PC-3 (cell line): ENCODE measurements around the gene SULT1A1. TPM values are rescaled to one million over a fixed set of nuclear protein-coding genes. Genes with fewer than 3 reads are reported as not detected.

Source experiments
- ATAC-seq: fragments of 200-7000 bp; cut with Tn5 transposase; 2 replicates; pipeline ENCODE4 v1.9.1; 2020; ENCODE audit warnings: mild to moderate bottlenecking, moderate library complexity
- BruUV-seq: library from RNA; stranded (reverse); fragments of 400-500 nt; replicated peaks from 2 replicates; lab custom pipeline; 2021; lab: Mats Ljungman, UMichigan
- CTCF ChIA-PET: fragments of 300-600 bp; sonication (Branson Sonifier 250); formaldehyde crosslinking; loops from one replicate; lab custom pipeline; 2022; ENCODE audit warnings: antibody characterized with exemption; lab: Charles Lee
- POLR2A ChIA-PET: fragments of 300-600 bp; sonication (Branson Sonifier 250); formaldehyde crosslinking; loops from one replicate; lab custom pipeline; 2022; ENCODE audit warnings: antibody characterized with exemption; ENCODE audit not compliant: unreplicated experiment; lab: Charles Lee
- DNase-seq: peaks from one replicate; pipeline ENCODE4 v3.0.0-alpha.2; 2015
- H2AFZ ChIP-seq: fragments of 300-600 bp; sonication (generic); 2 replicates; pipeline ENCODE4 v1.6.0; 2016; ENCODE audit warnings: antibody characterized with exemption, low read length
- H3F3A ChIP-seq: fragments of 300-600 bp; sonication (generic); one replicate; pipeline ENCODE4 v1.6.0; 2017; ENCODE audit warnings: antibody characterized with exemption, low read length, control low read depth, mild to moderate bottlenecking; ENCODE audit not compliant: unreplicated experiment
- H3K27ac ChIP-seq: fragments of 300-600 bp; sonication (generic); 2 replicates; pipeline ENCODE4 v1.5.1; 2016; ENCODE audit warnings: mild to moderate bottlenecking, low read length
- H3K27me3 ChIP-seq: fragments of 300-600 bp; sonication (generic); 2 replicates; pipeline ENCODE4 v1.6.1; 2016; ENCODE audit warnings: low read length, mixed read lengths
- H3K36me3 ChIP-seq: fragments of 300-600 bp; sonication (generic); 2 replicates; pipeline ENCODE4 v1.6.1; 2016; ENCODE audit warnings: low read depth, mixed run types, low read length, mixed read lengths
- H3K4me1 ChIP-seq: fragments of 300-600 bp; sonication (generic); 2 replicates; pipeline ENCODE4 v1.5.1; 2016; ENCODE audit warnings: low read length; ENCODE audit not compliant: insufficient read depth
- H3K4me2 ChIP-seq: fragments of 300-600 bp; sonication (generic); 2 replicates; pipeline ENCODE4 v1.6.0; 2016; ENCODE audit warnings: low read length
- H3K4me3 ChIP-seq: fragments of 300-600 bp; sonication (generic); 2 replicates; pipeline ENCODE4 v1.5.1; 2016; ENCODE audit warnings: mild to moderate bottlenecking, low read length, mixed read lengths
- H3K79me2 ChIP-seq: fragments of 300-600 bp; sonication (generic); 2 replicates; pipeline ENCODE4 v1.6.1; 2017; ENCODE audit warnings: low read length, mixed read lengths
- H3K9ac ChIP-seq: fragments of 300-600 bp; sonication (generic); 2 replicates; pipeline ENCODE4 v1.6.0; 2016; ENCODE audit warnings: mild to moderate bottlenecking, low read length
- H3K9me2 ChIP-seq: fragments of 300-600 bp; sonication (generic); replicated peaks from 2 replicates; pipeline ENCODE4 v1.6.1; 2016; ENCODE audit warnings: mixed run types, low read length, mixed read lengths
- H3K9me3 ChIP-seq: fragments of 300-600 bp; sonication (generic); 2 replicates; pipeline ENCODE4 v1.6.1; 2016; ENCODE audit warnings: low read length, mixed read lengths
- H4K20me1 ChIP-seq: fragments of 300-600 bp; sonication (generic); 2 replicates; pipeline ENCODE4 v1.6.1; 2016; ENCODE audit warnings: low read length, mixed read lengths
- CTCF ChIP-seq: fragments of 300-600 bp; sonication (generic); conservative IDR thresholded peaks from 2 replicates; pipeline ENCODE4 v1.5.1; 2017; ENCODE audit warnings: antibody characterized with exemption, low read depth, mild to moderate bottlenecking, low read length
- EZH2 ChIP-seq: fragments of 300-600 bp; sonication (generic); IDR thresholded peaks from one replicate; pipeline ENCODE4 v1.6.1; 2017; ENCODE audit warnings: antibody characterized with exemption, mild to moderate bottlenecking, low read length; ENCODE audit not compliant: unreplicated experiment
- EZH2phosphoT487 ChIP-seq: fragments of 300-600 bp; sonication (generic); IDR thresholded peaks from 2 replicates; pipeline ENCODE4 v1.6.1; 2018; ENCODE audit warnings: mild to moderate bottlenecking, antibody characterized with exemption, low read length, borderline replicate concordance
- intact Hi-C: fragments of 100-400 bp; cut with micrococcal nuclease; formaldehyde crosslinking; loops from 2 replicates; pipeline ENCODE4 v1.9.0; 2023
- total RNA-seq: library from RNA; depleted of rRNA; stranded (reverse); fragments of >200 nt; gene quantifications from 2 replicates; pipeline ENCODE4 v1.2.3, GENCODE V29; 2014

SULT1A1 gene
- total RNA-seq, 1 experiment from 2014 or later = 2.9 TPM

- Histone ChIP-seq H4K20me1 (no peaks in the 10 kb centered on the region), H3K27me3 (no peaks in the 10 kb centered on the region), H3K4me2 (no peak overlapping the region), H3K4me3 (no peak overlapping the region), H3K9ac (no peak overlapping the region), H3K36me3 (no peaks in the 10 kb centered on the region), H3K9me2 (no peaks in the 10 kb centered on the region), H2AFZ (no peak overlapping the region), H3F3A (no peaks in the 10 kb centered on the region), H3K79me2 (no peaks in the 10 kb centered on the region), H3K9me3 (no peaks in the 10 kb centered on the region), H3K4me1 (peaks cover 3% of the 10 kb centered on the region; the same call in 1 of the 2 replicates), H3K27ac (no peak overlapping the region)
- BruUV-seq = no TSS peak
- no peak for DNase-seq
- CTCF ChIA-PET = no interaction called here
- no peak for TF ChIP-seq EZH2phosphoT487
- no peak for TF ChIP-seq EZH2
- TF ChIP-seq CTCF = no peak
- no peak for ATAC-seq
- POLR2A ChIA-PET = no interaction called here
- intact Hi-C loops = no loop called here
These were observed 35.8 kb downstream of the SULT1A1 start for GRCh38 chr16:28573738-28574718.

GRCh38 chr16:28572696-28573510 lies 36.9 kb downstream of the SULT1A1 start:
- Histone ChIP-seq H3K36me3 (no peaks in the 10 kb centered on the region), H4K20me1 (no peaks in the 10 kb centered on the region), H3K9me2 (no peaks in the 10 kb centered on the region), H3K27ac (no peak overlapping the region), H3K79me2 (no peaks in the 10 kb centered on the region), H3K4me2 (no peak overlapping the region), H3K9ac (no peak overlapping the region), H3K4me3 (no peak overlapping the region), H3K27me3 (no peaks in the 10 kb centered on the region), H3K9me3 (no peaks in the 10 kb centered on the region), H3K4me1 (peaks cover 3% of the 10 kb centered on the region; the same call in 1 of the 2 replicates), H3F3A (no peaks in the 10 kb centered on the region), H2AFZ (no peak overlapping the region)
- DNase-seq (no peak), ATAC-seq (no peak)
- ChIA-PET POLR2A (no interaction called here), CTCF (no interaction called here)
- intact Hi-C loops = no loop called here
- no TSS peak for BruUV-seq
- TF ChIP-seq EZH2 (no peak), CTCF (no peak), EZH2phosphoT487 (no peak)
